ENCODE measurements around the gene RMRP. TPM values are rescaled to one million over a fixed set of nuclear protein-coding genes. Genes with fewer than 3 reads are reported as not detected.

Gene RMRP
- total RNA-seq, 1 donor from 2014 or later: 35,708 TPM

GRCh38 chr9:35658137-35658967 lies 533 bp upstream of the RMRP start, which contains the start of gene CCDC107:
CCDC107 (plus strand) TSS chr9:35658292; CDS start chr9:35658380, 88 bp downstream.
- Mint-ChIP-seq H3K27ac (ENCODE audit: unreplicated experiment) (peak within 1 kb of the TSS; percentile 99), H3K9me3 (ENCODE audit: unreplicated experiment) (peaks cover 20% of the 10 kb centered on the region), H3K4me3 (ENCODE audit: unreplicated experiment) (peak within 1 kb of the TSS; percentile 91), H3K27me3 (ENCODE audit: unreplicated experiment) (peaks cover 16% of the 10 kb centered on the region), H3K4me1 (ENCODE audit: low read depth, unreplicated experiment) (peaks cover 14% of the 10 kb centered on the region), H3K36me3 (ENCODE audit: unreplicated experiment) (no peaks in the 10 kb centered on the region)
- TF ChIP-seq, protein P1, sequence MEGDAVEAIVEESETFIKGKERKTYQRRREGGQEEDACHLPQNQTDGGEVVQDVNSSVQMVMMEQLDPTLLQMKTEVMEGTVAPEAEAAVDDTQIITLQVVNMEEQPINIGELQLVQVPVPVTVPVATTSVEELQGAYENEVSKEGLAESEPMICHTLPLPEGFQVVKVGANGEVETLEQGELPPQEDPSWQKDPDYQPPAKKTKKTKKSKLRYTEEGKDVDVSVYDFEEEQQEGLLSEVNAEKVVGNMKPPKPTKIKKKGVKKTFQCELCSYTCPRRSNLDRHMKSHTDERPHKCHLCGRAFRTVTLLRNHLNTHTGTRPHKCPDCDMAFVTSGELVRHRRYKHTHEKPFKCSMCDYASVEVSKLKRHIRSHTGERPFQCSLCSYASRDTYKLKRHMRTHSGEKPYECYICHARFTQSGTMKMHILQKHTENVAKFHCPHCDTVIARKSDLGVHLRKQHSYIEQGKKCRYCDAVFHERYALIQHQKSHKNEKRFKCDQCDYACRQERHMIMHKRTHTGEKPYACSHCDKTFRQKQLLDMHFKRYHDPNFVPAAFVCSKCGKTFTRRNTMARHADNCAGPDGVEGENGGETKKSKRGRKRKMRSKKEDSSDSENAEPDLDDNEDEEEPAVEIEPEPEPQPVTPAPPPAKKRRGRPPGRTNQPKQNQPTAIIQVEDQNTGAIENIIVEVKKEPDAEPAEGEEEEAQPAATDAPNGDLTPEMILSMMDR (IDR thresholded peaks at IDR 0.05; ENCODE audit: partially characterized antibody, unreplicated experiment): peak; percentile 89
- peak; percentile 92 for DNase-seq

DNA sequence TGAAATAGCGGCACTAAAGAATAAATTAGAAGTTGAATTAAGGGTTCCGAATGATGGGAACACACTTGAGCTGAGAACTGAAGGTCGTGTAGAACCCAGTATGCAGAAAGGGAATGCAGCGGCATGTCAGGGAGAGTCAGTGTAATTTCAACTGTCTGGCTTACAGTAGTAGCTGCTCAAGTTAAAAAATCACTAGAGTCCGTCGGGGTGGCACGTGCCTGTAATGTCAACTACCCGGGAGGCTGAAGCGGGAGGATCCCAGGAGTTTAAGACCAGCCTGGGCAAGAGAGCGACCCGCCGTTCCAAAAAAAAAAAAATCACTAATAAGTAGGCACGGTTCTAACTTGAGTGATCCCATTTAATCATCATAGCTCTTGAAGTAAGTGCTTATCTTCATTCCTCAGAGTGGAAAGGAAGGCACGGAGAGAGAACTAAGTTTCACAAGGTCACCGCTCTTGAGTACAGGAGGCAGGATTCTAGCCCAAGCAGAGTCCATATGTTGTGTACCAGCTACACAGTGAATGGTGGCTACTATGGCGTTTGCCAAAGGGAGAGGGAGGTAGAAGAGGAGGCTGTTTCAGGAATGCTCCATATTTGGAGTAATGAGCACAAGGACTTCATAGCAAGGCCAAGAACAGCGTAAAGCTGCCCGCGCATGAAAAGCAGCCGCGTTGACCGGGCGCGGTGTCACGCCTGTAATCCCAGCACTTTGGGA lies 831 bp downstream of the RMRP start:
- Mint-ChIP-seq H3K4me1 (ENCODE audit: low read depth, unreplicated experiment) (peaks cover 14% of the 10 kb centered on the region), H3K27me3 (ENCODE audit: unreplicated experiment) (peaks cover 15% of the 10 kb centered on the region), H3K27ac (ENCODE audit: unreplicated experiment) (peak overlapping the region; percentile 99), H3K36me3 (ENCODE audit: unreplicated experiment) (no peaks in the 10 kb centered on the region), H3K9me3 (ENCODE audit: unreplicated experiment) (peaks cover 20% of the 10 kb centered on the region), H3K4me3 (ENCODE audit: unreplicated experiment) (peak overlapping the region; percentile 83)
- TF ChIP-seq, protein P1 (IDR thresholded peaks at IDR 0.05; ENCODE audit: partially characterized antibody, unreplicated experiment): no peak
- DNase-seq: no peak

GRCh38 chr9:35656348-35656747 lies 1.5 kb downstream of the RMRP start:
- DNase-seq: no peak
- TF ChIP-seq, protein P1 (IDR thresholded peaks at IDR 0.05; ENCODE audit: partially characterized antibody, unreplicated experiment): no peak
- peak overlapping the region; percentile 83 for H3K4me3 Mint-ChIP-seq (ENCODE audit: unreplicated experiment)
- peak overlapping the region; percentile 99 for H3K27ac Mint-ChIP-seq (ENCODE audit: unreplicated experiment)
- H3K9me3 Mint-ChIP-seq (ENCODE audit: unreplicated experiment): peaks cover 20% of the 10 kb centered on the region
- no peaks in the 10 kb centered on the region for H3K36me3 Mint-ChIP-seq (ENCODE audit: unreplicated experiment)
- peaks cover 15% of the 10 kb centered on the region for H3K4me1 Mint-ChIP-seq (ENCODE audit: low read depth, unreplicated experiment)
- peaks cover 19% of the 10 kb centered on the region for H3K27me3 Mint-ChIP-seq (ENCODE audit: unreplicated experiment)

GRCh38 chr9:35653611-35654010 lies 4.2 kb downstream of the RMRP start:
- DNase-seq: no peak
- peaks cover 23% of the 10 kb centered on the region for H3K27me3 Mint-ChIP-seq (ENCODE audit: unreplicated experiment)
- no peak overlapping the region for H3K27ac Mint-ChIP-seq (ENCODE audit: unreplicated experiment)
- H3K36me3 Mint-ChIP-seq (ENCODE audit: unreplicated experiment): no peaks in the 10 kb centered on the region
- no peak overlapping the region for H3K4me3 Mint-ChIP-seq (ENCODE audit: unreplicated experiment)
- peaks cover 14% of the 10 kb centered on the region for H3K4me1 Mint-ChIP-seq (ENCODE audit: low read depth, unreplicated experiment)
- H3K9me3 Mint-ChIP-seq (ENCODE audit: unreplicated experiment): peaks cover 18% of the 10 kb centered on the region
- TF ChIP-seq, protein P1 (IDR thresholded peaks at IDR 0.05; ENCODE audit: partially characterized antibody, unreplicated experiment): no peak

All from glutamatergic neuron (in vitro differentiated cells).